Subcutaneous abdominal adipose tissue (tissue), 5 donors: Measurements from ENCODE around the gene PCDHGA7.
"Not testable (repeated sequence)": the region's sequence is repeated elsewhere in the genome, so short reads cannot be mapped to it uniquely, and the experiment has no call there.

Experiments
- H3K27ac ChIP-seq: one replicate; pipeline ENCODE4 v1.7.0; 2013; ENCODE audit warnings: low read depth, mild to moderate bottlenecking, inconsistent platforms, low read length, moderate library complexity
- H3K27me3 ChIP-seq, 5 donors: one replicate each; pipeline ENCODE4 v1.7.0; 2013; ENCODE audit warnings: low read length in 5 of 5, inconsistent platforms in 1 of 5; ENCODE audit not compliant: control insufficient read depth in 5 of 5, insufficient read depth in 4 of 5
- H3K36me3 ChIP-seq, 5 donors: one replicate each; pipeline ENCODE4 v1.7.0; 2013; ENCODE audit warnings: low read length in 5 of 5; ENCODE audit not compliant: control insufficient read depth in 5 of 5, insufficient read depth in 5 of 5
- H3K4me1 ChIP-seq, 5 donors: one replicate each; pipeline ENCODE4 v1.7.0; 2013; ENCODE audit warnings: low read length in 5 of 5, mild to moderate bottlenecking in 3 of 5, moderate library complexity in 1 of 5; ENCODE audit not compliant: control insufficient read depth in 5 of 5, insufficient read depth in 5 of 5
- H3K4me3 ChIP-seq, 5 donors: one replicate each; pipeline ENCODE4 v1.7.0; 2013; ENCODE audit warnings: low read length in 5 of 5, low read depth in 1 of 5
- H3K9ac ChIP-seq, 5 donors: one replicate each; pipeline ENCODE4 v1.7.0; 2013; ENCODE audit warnings: low read length in 5 of 5, mild to moderate bottlenecking in 4 of 5, moderate library complexity in 3 of 5
- H3K9me3 ChIP-seq, 5 donors: one replicate each; pipeline ENCODE4 v1.7.0; 2013; ENCODE audit warnings: low read length in 5 of 5; ENCODE audit not compliant: control insufficient read depth in 5 of 5
- donor health status: healthy.
- donor health status: healthy.
- donor health status: healthy.
- donor health status: healthy.
- donor health status: healthy.

Gene PCDHGA7

GRCh38 chr5:141382469-141383294 lies at the start of gene PCDHGA7:
Gene PCDHGA7 (plus strand): TSS chr5:141382742. CDS start chr5:141382900, 158 bp downstream.
- Histone ChIP-seq H3K27me3 (peaks cover 0 to 11% (median 0%) of the 10 kb centered on the region in 5 donors), H3K27ac (no peak within 1 kb of the TSS), H3K9me3 (peaks cover 33 to 71% (median 64%) of the 10 kb centered on the region in 5 donors), H3K4me1 (peaks cover 0 to 4% (median 0%) of the 10 kb centered on the region in 5 donors), H3K36me3 (no peaks in the 10 kb centered on the region), H3K9ac (no peak within 1 kb of the TSS), H3K4me3 (peak within 1 kb of the TSS; percentile 51 to 78 (median 64))

- no peaks in the 10 kb centered on the region for H3K36me3 ChIP-seq
- H3K9ac ChIP-seq: no peak within 1 kb of the TSS
- H3K27me3 ChIP-seq: peaks cover 0 to 14% (median 2%) of the 10 kb centered on the region in 5 donors
- H3K9me3 ChIP-seq: peaks cover 19 to 53% (median 43%) of the 10 kb centered on the region in 5 donors
- H3K4me3 ChIP-seq: peak within 1 kb of the TSS; percentile 42 to 68 (median 62)
- no peak within 1 kb of the TSS for H3K27ac ChIP-seq
- H3K4me1 ChIP-seq: peaks cover 0 to 12% (median 9%) of the 10 kb centered on the region in 5 donors
Measured at GRCh38 chr5:141338538-141339306, 43.8 kb upstream of the PCDHGA7 start, which contains the start of gene PCDHGA2. Gene PCDHGA2 (plus strand): TSS chr5:141338760.

DNA sequence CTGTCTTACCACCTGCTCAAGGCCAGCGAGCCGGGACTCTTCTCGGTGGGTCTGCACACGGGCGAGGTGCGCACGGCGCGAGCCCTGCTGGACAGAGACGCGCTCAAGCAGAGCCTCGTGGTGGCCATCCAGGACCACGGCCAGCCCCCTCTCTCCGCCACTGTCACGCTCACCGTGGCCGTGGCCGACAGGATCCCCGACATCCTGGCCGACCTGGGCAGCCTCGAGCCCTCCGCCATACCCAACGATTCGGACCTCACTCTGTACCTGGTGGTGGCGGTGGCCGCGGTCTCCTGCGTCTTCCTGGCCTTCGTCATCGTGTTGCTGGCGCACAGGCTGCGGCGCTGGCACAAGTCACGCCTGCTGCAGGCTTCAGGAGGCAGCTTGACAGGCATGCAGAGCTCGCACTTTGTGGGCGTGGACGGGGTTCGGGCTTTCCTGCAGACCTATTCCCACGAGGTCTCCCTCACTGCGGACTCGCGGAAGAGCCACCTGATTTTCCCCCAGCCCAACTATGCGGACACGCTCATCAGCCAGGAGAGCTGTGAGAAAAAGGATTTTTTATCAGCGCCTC lies 41.7 kb upstream of the PCDHGA7 start:
- H3K9ac ChIP-seq, H3K36me3 ChIP-seq, H3K27ac ChIP-seq: not testable (repeated sequence)
- Histone ChIP-seq H3K27me3 (peaks cover 0 to 14% (median 3%) of the 10 kb centered on the region in 5 donors), H3K9me3 (peaks cover 33 to 69% (median 58%) of the 10 kb centered on the region in 5 donors), H3K4me3 (peak overlapping the region in 2 of 5 donors; percentile 28), H3K4me1 (peaks cover 0 to 19% (median 9%) of the 10 kb centered on the region in 5 donors)

DNA sequence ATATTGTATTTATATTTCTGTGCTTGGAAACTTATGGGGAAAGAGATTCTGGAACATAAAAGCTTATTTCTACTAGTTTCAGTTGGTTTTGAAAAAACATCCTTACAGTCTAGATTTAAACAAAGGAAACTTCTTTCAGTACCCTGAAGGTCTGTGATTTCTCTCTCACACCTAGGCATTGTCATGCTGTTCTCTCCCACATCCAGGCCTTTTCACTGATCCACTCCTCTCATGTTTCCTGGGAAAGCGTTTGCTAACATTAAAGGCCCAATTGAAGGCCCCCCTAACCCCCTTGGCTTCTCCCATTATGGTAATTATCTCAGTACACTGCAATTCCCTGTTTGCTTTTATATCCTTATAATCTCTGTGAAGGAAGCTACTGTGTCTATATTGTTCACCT lies 39.8 kb upstream of the PCDHGA7 start:
- peaks cover 0 to 19% (median 9%) of the 10 kb centered on the region in 5 donors for H3K4me1 ChIP-seq
- H3K4me3 ChIP-seq: peak overlapping the region in 1 of 5 donors; percentile 15
- no peak overlapping the region for H3K27ac ChIP-seq
- H3K9ac ChIP-seq: no peak overlapping the region
- H3K9me3 ChIP-seq: peaks cover 26 to 64% (median 59%) of the 10 kb centered on the region in 5 donors
- no peaks in the 10 kb centered on the region for H3K36me3 ChIP-seq
- peaks cover 0 to 14% (median 3%) of the 10 kb centered on the region in 5 donors for H3K27me3 ChIP-seq

GRCh38 chr5:141343242-141343952 lies 39.1 kb upstream of the PCDHGA7 start, which contains the start of gene PCDHGA3:
Gene PCDHGA3 (plus strand): TSS chr5:141343829. CDS start chr5:141344034, 205 bp downstream.
- Histone ChIP-seq H3K36me3 (no peaks in the 10 kb centered on the region), H3K27me3 (peaks cover 0 to 12% (median 3%) of the 10 kb centered on the region in 5 donors), H3K4me1 (peaks cover 0 to 19% (median 9%) of the 10 kb centered on the region in 5 donors), H3K9me3 (peaks cover 26 to 65% (median 54%) of the 10 kb centered on the region in 5 donors), H3K4me3 (peak within 1 kb of the TSS; percentile 52 to 67 (median 61)), H3K27ac (no peak within 1 kb of the TSS), H3K9ac (peak within 1 kb of the TSS in 1 of 5 donors; percentile 41)

GRCh38 chr5:141343953-141344463 lies 38.5 kb upstream of the PCDHGA7 start:
- peak overlapping the region; percentile 52 to 67 (median 61) for H3K4me3 ChIP-seq
- H3K9ac ChIP-seq: peak overlapping the region in 1 of 5 donors; percentile 41
- H3K27ac ChIP-seq: no peak overlapping the region
- peaks cover 29 to 65% (median 54%) of the 10 kb centered on the region in 5 donors for H3K9me3 ChIP-seq
- peaks cover 0 to 15% (median 5%) of the 10 kb centered on the region in 5 donors for H3K4me1 ChIP-seq
- H3K36me3 ChIP-seq: no peaks in the 10 kb centered on the region
- peaks cover 0 to 15% (median 3%) of the 10 kb centered on the region in 5 donors for H3K27me3 ChIP-seq

DNA sequence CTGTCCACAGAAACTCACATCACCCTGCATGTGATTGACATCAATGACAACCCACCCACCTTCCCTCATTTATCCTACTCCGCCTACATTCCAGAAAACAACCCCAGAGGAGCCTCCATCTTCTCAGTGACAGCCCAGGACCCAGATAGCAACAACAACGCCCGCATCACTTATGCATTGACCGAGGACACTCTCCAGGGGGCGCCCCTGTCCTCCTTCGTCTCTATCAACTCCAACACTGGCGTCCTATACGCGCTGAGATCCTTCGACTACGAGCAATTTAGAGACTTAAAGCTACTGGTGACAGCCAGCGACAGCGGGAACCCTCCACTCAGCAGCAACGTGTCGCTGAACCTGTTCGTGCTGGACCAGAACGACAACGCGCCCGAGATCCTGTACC lies 37.2 kb upstream of the PCDHGA7 start:
- no peaks in the 10 kb centered on the region for H3K36me3 ChIP-seq
- H3K9me3 ChIP-seq: peaks cover 22 to 59% (median 49%) of the 10 kb centered on the region in 5 donors
- peaks cover 0 to 6% (median 3%) of the 10 kb centered on the region in 5 donors for H3K27me3 ChIP-seq
- no peak overlapping the region for H3K27ac ChIP-seq
- no peak overlapping the region for H3K9ac ChIP-seq
- H3K4me1 ChIP-seq: peaks cover 0 to 12% (median 0%) of the 10 kb centered on the region in 5 donors
- peak overlapping the region in 4 of 5 donors; percentile 4 to 61 (median 42) for H3K4me3 ChIP-seq

DNA sequence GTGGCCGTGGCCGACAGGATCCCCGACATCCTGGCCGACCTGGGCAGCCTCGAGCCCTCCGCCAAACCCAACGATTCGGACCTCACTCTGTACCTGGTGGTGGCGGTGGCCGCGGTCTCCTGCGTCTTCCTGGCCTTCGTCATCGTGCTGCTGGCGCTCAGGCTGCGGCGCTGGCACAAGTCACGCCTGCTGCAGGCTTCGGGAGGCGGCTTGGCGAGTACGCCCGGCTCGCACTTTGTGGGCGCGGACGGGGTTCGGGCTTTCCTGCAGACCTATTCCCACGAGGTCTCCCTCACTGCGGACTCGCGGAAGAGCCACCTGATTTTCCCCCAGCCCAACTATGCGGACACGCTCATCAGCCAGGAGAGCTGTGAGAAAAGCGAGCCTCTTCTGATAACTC lies 36.5 kb upstream of the PCDHGA7 start:
- not testable (repeated sequence) for H3K4me3 ChIP-seq, H3K27ac ChIP-seq, H3K9ac ChIP-seq, H3K27me3 ChIP-seq, H3K36me3 ChIP-seq
- H3K9me3 ChIP-seq: peaks cover 25 to 58% (median 52%) of the 10 kb centered on the region in 5 donors
- H3K4me1 ChIP-seq: peaks cover 0 to 12% (median 0%) of the 10 kb centered on the region in 5 donors
